Measurements from ENCODE around the gene PSG4.
"Not testable (repeated sequence)": the region's sequence is repeated elsewhere in the genome, so short reads cannot be mapped to it uniquely, and the experiment has no call there.

GRCh38 chr19:43242211-43242610, 36.8 kb upstream of the PSG4 start:
- not testable (repeated sequence) for TF ChIP-seq CTCF, EZH2phosphoT487 (IDR thresholded peaks at IDR 0.05)

Measured in neural progenitor cell (in vitro differentiated cells).